GM21723 (cell line): Measurements from ENCODE around the gene MX2.
"Not testable (repeated sequence)": the region's sequence is repeated elsewhere in the genome, so short reads cannot be mapped to it uniquely, and the experiment has no call there.

Experiments
- ATAC-seq: cut with Tn5 transposase; IDR thresholded peaks from one replicate; pipeline ENCODE4 v1.9.1; 2021; ENCODE audit warnings: mild to moderate bottlenecking, moderate library complexity; ENCODE audit not compliant: unreplicated experiment

MX2 gene

DNA sequence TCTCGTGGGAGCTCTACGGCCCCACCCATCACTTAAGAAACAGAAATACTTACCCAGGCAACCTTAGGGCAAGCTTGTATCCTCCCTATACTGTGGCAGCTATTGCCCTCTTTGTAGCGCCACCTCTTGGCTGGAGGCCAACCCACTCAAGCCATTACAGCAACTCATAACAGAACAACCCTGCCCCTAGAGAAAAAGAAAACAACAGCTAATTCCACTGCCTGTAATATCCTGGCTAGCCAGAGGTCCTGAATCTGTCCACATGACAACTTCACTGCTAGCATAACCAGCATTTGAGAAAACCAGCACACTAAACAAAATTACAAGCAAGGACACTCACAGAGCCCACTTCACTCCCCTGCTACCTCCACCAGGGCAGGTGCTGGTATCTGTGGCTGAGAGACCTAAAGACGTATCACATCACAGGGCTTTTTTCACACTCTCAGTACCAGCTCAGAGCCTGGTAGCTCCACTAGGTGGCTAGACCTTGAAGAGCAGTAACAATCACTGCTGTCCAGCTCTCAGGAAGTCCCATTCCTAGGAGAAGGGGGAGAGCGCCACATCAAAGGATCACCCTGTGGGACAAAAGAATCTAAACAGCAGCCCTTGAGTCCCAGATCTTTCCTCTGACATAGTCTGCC is 49.7 kb downstream of the MX2 start:
- no peak for ATAC-seq

DNA sequence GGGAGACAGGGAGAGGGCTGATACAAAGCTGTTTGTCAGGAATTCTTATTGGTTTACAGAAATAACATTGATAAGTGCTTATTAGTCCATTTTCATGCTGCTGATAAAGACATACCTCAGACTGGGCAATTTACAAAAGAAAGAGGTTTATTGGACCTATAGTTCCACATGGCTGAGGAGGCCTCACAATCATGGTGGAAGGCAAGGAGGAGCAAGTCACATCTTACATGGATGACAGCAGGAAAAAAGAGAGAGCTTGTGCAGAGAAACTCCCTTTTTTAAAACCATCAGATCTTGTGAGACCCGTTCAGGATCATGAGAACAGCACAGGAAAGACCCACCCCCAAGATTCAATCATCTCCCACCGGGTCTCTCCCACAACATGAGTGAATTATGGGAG is 55.7 kb downstream of the MX2 start:
- not testable (repeated sequence) for ATAC-seq

DNA sequence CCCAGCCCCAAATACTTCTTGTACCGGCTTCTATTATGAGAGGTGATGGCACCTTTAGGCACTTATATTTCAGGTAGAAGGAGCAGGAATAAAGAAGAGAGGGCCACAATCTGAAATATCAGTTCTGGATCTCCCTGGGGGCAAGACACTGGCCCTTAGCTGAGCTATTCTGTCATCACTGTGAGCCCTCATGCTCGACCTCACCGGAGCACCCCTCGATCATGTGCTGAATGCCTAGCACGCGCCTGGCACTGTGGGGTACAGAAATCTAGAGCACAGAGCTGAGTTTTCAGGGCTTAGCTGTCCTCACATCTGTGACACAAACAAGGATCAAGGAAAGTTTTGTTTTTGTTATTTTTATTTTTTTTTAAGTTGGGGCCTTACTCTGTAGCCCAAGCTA is 56.6 kb downstream of the MX2 start:
- no peak for ATAC-seq

DNA sequence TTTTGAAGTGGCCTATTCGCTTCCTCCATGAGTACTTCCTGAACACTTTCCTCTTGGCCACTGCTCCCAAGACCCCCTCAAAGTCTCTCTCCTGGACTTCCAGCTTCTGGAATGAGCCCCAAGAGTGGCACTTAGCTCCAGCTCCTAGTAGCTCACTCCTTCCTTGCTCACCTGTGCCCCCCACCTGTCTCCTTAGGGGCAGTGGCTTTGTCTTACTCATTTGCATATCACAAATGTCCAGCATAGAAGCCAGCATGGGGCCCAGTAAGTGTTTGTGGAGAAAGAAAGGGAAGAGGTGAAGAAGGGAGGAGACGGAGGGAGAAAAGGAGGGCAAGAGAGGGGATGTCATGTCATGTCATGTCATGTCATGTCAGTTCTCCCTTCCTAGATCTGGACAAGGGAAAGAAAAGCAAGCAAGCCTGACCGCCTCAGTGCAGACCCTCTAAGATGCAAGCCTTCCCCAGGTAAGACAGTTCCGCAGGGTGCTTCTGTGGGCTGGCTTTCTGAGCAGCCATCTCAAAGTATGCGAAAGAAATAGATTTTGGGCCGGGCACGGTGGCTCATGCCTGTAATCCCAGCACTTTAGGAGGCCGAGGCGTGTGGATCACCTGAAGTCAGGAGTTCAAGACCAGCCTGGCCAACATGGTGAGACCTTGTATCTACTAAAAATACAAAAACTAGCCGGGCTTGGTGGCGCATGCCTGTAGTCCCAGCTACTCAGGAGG is 57.3 kb downstream of the MX2 start:
- no peak for ATAC-seq

DNA sequence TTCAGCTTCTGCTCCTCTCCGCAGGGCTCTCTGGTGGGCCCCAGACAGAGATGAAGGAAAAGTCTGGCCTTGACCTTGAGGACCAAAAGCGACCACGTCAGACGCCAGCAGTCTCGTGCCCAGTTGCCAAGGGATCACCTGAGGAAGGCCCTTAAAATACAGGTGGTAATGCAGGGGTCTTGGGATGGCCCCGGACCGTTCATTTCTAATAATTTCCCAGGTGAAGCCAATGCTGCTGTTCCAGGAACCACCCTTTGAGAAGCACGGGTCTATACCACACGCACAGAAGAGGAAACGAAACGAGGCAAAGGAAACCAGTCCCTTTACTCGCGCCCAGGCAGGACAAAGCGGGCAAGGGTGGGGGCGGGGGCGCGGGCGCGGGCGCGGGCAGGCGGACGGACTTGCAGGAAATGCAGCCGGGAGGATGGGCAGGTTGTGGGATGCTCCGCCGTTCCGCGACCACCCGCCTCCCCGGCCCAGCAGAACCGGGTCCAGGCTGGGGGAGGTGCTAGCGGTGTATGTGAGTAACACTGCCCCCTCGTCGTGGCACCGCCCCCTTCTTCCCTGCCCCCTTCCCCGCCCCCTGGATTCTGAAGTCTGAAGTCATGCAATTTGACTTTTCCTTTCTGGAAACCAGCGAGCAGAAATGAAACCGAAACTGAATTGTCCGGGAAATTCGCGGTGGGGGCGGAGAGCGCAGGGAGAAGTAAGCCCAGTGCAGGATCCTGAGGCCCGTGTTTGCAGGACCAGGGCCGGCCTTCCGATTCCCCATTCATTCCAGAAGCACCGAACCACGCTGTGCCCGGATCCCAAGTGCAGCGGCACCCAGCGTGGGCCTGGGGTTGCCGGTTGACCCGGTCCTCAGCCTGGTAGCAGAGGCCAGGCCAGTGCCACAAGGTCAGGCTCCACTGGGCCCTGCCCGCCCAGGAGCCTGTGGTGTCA is 58.4 kb downstream of the MX2 start:
- peak; percentile 81 for ATAC-seq

DNA sequence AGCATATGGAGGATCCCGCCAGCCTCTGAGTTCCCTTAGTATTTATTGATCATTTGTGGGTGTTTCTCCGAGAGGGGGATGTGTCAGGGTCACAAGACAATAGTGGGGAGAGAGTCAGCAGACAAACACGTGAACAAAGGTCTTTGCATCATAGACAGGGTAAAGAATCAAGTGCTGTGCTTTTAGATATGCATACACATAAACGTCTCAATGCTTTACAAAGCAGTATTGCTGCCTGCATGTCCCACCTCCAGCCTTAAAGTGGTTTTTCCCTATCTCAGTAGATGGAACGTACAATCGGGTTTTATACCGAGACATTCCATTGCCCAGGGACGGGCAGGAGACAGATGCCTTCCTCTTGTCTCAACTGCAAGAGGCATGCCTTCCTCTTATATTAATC is 59.2 kb downstream of the MX2 start:
- ATAC-seq: not testable (repeated sequence)

DNA sequence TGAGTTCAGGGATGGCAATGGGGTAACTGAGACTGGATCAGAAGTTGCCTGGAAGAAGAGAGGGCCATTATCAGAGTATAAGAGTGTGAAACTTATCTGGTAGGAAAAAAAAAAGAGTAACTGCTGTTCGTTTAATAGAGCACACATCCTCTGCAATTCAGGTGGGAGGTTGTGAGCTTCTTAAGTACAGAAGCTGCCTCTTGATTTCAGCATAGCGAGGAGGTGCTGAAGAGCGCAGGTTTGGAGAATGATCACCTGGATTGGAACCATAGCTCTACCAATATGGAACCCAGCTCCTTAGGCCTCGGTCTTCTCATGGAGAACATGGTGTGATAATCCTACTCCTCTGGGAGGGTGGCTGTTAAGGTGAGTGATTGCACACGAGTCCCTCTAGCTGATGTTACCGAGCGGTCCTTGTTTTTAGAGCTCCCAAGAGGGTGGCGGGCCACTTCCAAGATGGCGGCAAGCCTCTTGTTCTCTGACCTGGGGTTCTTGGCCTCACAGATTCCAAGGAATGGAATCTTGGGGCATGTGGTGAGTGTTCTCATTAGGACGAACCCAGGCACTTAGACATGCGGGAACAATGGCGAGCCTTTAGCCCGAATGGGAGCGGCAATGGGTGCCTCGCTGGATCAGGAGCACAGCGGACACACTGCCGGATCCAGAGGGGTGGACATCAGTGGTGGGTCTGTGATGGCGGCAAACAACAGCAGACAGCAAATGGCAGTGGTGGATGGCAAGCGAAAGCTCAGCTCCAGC is 60.9 kb downstream of the MX2 start:
- ATAC-seq: no peak

DNA sequence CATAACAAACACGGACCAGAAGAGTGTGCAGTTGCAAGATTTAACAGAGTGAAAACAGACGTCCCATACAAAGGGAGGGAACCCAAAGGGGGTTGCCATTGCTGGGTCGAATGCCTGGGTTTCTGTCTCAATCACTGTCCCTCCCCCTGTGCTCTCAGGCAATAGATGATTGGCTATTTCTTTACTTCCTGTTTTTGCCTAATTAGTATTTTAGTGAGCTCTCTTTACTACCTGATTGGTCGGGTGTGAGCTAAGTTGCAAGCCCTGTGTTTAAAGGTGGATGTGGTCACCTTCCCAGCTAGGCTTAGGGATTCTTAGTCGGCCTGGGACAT is 61.4 kb downstream of the MX2 start:
- ATAC-seq: not testable (repeated sequence)

DNA sequence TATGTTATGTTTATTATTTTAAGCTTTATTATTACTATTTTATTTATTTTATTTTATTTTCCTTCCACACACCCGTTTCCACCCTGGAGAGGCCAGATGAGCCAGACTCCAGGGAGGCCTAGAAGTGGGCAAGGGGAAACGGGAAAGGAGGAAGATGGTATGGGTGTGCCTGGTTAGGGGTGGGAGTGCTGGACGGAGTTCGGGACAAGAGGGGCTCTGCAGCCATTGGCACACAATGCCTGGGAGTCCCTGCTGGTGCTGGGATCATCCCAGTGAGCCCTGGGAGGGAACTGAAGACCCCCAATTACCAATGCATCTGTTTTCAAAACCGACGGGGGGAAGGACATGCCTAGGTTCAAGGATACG is 63.7 kb downstream of the MX2 start:
- ATAC-seq: no peak

DNA sequence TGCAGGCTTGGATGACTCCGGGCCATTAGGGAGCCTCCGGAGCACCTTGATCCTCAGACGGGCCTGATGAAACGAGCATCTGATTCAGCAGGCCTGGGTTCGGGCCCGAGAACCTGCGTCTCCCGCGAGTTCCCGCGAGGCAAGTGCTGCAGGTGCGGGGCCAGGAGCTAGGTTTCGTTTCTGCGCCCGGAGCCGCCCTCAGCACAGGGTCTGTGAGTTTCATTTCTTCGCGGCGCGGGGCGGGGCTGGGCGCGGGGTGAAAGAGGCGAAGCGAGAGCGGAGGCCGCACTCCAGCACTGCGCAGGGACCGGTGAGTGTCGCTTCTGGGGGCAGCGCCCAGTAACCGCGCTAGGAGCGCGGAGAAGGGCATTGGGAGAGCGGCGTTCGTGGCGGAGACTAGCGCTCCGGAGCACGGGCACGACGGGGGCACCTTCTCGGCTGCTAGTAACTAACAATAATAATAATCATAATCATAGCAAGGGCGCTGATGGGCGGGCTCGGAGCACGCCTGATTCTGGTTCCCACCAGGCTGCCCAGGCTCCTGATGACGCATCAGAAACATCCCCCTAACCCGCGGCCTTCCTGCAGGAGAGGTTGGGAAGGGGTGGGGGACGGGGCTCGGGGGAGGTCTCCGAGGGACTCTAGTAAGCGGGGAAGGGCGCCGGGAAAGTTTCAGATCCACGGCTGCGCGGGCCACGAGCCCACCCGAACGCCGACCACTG is 64.3 kb downstream of the MX2 start, which contains the start of gene MX1:
MX1 (plus strand) TSS at position 286 of the 722 bp plus-strand sequence. CDS start 5,832 bp downstream, outside the sequence.
- peak; percentile 83 for ATAC-seq

DNA sequence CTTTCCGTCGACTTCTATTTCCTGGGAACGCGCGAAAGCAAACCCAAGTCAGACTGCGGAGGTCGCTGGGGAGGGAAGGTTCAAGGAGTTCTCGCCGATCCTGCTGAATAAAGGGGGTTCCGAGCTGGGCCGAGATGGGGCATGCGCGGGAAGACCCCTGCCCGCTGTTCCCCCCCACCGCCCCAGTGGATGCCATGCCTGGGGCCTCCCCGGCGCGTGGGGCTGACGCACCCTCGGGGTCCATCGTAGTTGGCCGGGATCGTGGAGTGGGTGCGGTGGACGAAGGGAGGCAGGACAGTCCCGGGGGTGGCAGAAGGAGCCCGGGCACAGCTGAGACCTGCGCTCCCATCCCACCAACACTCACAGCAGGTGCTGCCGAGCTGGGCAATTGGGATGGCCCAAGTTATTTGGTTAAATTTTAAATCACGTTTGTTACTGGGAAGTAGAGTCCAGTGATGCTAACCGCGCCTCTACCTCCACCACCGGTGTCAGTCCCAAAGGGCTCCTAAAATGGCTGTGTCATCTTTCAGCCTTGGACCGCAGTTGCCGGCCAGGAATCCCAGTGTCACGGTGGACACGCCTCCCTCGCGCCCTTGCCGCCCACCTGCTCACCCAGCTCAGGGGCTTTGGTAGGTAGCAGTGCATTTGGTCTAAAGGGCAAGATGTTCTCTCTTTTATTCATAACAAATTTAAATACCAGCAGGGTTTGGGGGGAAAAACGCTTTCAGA is 65.0 kb downstream of the MX2 start:
- ATAC-seq: peak; percentile 13

DNA sequence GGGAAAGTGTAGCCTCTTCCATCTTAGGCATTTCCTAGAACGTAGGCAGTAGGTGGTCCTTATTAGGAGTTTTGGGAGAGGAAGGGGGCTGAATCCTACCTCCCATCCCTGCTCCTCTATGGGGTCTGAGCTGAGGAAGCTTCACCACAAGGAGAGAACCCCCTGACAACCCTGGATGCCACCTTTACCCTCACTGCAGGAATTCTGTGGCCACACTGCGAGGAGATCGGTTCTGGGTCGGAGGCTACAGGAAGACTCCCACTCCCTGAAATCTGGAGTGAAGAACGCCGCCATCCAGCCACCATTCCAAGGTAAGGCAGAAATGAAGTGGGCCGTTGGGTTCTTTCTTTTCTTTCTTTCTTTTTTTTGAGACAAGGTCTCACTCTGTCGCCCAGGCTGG is 65.7 kb downstream of the MX2 start:
- ATAC-seq: no peak

DNA sequence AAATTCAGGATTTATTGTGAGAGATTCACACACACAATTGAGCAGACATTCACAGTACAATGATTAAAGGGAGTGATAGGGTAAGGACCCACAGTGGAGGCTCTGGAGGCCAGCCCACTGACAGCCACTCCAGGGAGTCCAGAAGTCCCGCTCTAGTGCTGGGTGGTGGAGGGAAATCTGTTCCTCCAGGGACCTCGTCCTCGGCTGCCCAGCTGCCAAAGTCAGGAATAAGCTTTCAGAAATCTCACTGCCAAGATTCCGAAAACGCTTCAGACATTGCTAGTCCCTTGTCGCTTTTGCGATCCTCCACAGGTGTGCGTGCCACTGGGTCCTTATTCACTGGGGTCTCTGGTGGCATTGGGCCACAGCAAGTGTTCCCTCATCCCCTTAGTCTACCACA is 66.5 kb downstream of the MX2 start:
- ATAC-seq: no peak

DNA sequence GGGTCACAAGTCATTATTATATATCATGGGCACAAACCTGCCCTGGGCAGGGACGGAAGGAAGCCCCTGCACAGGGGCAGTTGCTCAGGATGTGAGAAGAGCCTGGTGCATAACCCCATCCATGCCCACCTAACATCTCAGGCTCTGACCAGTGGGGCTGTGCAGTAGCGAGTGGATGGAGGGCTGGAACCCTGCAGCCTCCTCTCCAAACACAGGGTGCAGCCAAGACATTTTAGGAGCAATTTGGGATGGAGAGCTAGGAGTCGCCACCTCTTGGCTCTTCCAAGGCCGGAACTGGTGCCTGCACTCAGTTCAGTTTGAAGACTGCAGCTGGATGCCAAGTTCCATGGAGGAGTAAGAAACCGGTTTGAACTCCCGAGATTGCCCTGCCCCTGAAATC is 67.0 kb downstream of the MX2 start:
- no peak for ATAC-seq

DNA sequence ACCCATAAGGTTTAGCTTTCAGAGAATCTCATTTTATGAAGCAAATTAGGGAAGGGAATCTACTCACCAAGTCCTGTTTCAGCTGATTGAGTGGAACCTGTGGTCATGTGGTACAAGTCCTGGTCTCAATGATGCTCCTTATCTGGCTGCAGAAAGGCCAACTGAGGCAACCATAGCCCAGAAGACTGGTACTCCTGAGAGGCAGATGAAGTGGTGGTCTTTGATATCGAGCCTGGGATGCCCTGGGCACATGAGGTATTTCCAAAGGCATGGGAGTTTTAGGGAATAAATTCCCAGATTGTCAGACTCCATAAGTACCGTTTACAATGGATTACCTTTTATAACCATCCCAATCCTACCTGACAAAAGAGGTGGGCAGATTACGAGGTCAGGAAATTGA is 67.5 kb downstream of the MX2 start:
- no peak for ATAC-seq

DNA sequence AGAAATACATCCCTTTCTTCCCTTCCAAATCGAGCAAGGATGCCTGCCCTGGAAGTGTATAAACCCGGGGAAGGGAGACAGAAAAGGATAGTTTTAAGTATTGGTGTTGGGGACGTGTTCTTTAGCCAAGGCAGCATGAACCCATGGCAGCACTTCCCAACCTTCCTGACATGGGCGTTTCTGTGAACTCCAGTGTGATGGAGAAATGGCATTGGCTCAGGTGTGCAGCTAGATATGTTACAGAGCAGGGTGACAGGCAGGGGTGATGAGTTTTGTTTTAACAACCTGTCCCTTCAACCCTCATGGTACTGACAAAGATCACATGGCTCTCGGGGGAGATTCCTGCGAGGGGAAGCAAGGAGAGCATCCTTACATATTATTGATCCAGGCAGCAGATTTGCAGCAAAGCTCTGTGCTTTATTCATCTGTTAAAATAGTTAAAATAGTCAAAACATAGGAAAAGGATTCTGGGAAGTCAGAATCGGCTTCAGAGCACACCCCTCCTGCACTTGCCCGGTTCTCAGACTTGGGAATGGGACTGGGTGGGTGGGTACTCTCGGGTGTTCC is 68.2 kb downstream of the MX2 start:
- no peak for ATAC-seq

DNA sequence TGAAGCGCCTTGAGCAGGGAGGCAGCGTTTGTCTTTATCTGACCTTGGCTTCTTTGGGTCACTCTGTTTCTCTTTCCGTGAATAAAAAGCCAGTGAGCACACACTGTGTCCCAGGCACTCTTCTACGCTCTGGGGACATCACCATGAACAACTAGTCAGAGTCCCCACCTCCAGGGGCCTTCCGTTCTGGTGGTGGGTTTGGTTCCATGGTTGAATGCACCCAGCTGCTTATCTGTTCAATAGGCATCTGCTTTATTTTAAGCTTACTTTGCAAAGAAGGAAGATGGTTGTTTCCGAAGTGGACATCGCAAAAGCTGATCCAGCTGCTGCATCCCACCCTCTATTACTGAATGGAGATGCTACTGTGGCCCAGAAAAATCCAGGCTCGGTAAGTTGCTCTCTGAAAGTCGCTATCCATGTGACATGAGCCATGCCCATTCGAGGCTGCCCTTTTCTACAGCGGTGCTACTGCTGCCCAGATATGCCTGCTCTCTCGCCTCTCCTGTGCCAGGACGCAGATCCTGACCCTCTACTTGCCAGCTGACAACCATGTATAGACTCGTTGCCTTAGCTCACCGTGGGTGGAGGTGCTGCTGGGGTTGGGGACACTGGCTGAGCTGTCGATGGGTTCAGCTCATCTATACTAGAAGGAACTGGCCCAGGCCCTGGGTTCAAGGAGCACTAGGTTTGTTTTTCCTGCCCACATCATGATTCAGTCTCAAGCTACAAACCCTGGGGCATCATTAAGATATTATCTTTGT is 70.1 kb downstream of the MX2 start:
- ATAC-seq: peak; percentile 83

DNA sequence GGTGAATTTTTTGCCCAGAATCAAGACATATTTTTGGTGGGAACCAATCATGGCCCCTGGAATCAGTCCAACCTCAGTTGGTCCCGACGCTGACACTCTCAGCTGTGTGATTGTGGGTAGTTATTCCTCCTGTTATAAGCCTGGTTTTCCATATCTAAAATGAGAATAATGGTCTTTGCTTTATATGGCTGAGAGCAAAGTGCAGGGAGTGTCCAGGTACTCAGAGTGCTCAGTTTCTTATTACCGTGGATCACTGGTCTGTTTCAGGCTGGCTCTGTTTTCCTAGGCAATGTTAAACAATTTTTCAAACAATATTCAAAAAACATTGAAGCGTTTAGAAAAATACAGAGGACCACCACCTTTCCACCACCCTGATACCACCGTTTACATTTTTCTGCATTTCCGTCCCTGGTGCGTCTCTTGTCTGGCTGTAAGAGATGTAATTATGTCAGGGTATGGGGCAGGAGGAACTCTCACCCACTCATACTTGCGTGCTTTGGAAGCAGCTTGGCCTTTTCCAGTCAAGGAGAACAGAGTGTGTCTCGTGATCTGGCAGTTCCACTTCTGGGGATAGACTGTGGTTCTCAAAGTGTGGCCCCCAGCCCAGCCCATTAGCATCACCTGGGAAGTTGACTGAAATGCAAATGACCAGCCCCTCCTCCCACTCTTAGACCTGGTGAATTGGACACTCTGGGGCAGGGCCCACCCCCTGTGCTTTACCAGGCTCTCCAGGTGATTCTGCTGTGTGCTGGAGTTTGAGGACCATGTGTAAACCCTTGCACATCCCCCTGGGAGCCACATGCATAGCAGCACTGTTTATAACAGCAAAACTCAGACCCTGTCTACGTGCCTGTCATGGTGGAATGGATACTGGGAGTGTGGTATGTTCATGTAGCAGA is 71.0 kb downstream of the MX2 start:
- ATAC-seq: no peak
